Measurements from ENCODE around the gene CTNNBL1. TPM values are rescaled to one million over a fixed set of nuclear protein-coding genes. Genes with fewer than 3 reads are reported as not detected.

CTNNBL1 gene
- total RNA-seq, 1 experiment from 2014 or later, result 64.4 TPM

GRCh38 chr20:37920679-37921322 lies 227.0 kb downstream of the CTNNBL1 start:
- Mint-ChIP-seq H3K4me3 (no peak overlapping the region), H3K36me3 (no peaks in the 10 kb centered on the region), H3K4me1 (peaks cover 39% of the 10 kb centered on the region), H3K27ac (no peak overlapping the region), H3K27me3 (ENCODE audit: low read depth) (peaks cover 11% of the 10 kb centered on the region), H3K9me3 (no peaks in the 10 kb centered on the region)
- no peak for TF ChIP-seq ATF1 (CRISPR knock-in tag; IDR thresholded peaks at IDR 0.05)
- no peak for TF ChIP-seq ESRRA (CRISPR knock-in tag; IDR thresholded peaks at IDR 0.05; ENCODE audit: borderline replicate concordance)
- TF ChIP-seq, protein P1, sequence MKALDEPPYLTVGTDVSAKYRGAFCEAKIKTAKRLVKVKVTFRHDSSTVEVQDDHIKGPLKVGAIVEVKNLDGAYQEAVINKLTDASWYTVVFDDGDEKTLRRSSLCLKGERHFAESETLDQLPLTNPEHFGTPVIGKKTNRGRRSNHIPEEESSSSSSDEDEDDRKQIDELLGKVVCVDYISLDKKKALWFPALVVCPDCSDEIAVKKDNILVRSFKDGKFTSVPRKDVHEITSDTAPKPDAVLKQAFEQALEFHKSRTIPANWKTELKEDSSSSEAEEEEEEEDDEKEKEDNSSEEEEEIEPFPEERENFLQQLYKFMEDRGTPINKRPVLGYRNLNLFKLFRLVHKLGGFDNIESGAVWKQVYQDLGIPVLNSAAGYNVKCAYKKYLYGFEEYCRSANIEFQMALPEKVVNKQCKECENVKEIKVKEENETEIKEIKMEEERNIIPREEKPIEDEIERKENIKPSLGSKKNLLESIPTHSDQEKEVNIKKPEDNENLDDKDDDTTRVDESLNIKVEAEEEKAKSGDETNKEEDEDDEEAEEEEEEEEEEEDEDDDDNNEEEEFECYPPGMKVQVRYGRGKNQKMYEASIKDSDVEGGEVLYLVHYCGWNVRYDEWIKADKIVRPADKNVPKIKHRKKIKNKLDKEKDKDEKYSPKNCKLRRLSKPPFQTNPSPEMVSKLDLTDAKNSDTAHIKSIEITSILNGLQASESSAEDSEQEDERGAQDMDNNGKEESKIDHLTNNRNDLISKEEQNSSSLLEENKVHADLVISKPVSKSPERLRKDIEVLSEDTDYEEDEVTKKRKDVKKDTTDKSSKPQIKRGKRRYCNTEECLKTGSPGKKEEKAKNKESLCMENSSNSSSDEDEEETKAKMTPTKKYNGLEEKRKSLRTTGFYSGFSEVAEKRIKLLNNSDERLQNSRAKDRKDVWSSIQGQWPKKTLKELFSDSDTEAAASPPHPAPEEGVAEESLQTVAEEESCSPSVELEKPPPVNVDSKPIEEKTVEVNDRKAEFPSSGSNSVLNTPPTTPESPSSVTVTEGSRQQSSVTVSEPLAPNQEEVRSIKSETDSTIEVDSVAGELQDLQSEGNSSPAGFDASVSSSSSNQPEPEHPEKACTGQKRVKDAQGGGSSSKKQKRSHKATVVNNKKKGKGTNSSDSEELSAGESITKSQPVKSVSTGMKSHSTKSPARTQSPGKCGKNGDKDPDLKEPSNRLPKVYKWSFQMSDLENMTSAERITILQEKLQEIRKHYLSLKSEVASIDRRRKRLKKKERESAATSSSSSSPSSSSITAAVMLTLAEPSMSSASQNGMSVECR (CRISPR knock-in tag; IDR thresholded peaks at IDR 0.05; ENCODE audit: borderline replicate concordance), result no peak
- TF ChIP-seq TCF7 (CRISPR knock-in tag; IDR thresholded peaks at IDR 0.05; ENCODE audit: low read depth), result no peak
- TF ChIP-seq ZMAT4 (CRISPR knock-in tag; IDR thresholded peaks at IDR 0.05), result no peak
- TF ChIP-seq JUN (CRISPR knock-in tag; IDR thresholded peaks at IDR 0.05), result no peak
- no peak for TF ChIP-seq SOX15 (CRISPR knock-in tag; IDR thresholded peaks at IDR 0.05)
- TF ChIP-seq, protein P2, sequence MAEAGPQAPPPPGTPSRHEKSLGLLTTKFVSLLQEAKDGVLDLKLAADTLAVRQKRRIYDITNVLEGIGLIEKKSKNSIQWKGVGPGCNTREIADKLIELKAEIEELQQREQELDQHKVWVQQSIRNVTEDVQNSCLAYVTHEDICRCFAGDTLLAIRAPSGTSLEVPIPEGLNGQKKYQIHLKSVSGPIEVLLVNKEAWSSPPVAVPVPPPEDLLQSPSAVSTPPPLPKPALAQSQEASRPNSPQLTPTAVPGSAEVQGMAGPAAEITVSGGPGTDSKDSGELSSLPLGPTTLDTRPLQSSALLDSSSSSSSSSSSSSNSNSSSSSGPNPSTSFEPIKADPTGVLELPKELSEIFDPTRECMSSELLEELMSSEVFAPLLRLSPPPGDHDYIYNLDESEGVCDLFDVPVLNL (CRISPR knock-in tag; IDR thresholded peaks at IDR 0.05; ENCODE audit: borderline replicate concordance, low read depth), result no peak
- TF ChIP-seq, protein P3, sequence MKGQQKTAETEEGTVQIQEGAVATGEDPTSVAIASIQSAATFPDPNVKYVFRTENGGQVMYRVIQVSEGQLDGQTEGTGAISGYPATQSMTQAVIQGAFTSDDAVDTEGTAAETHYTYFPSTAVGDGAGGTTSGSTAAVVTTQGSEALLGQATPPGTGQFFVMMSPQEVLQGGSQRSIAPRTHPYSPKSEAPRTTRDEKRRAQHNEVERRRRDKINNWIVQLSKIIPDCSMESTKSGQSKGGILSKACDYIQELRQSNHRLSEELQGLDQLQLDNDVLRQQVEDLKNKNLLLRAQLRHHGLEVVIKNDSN (CRISPR knock-in tag; IDR thresholded peaks at IDR 0.05), result no peak
- TF ChIP-seq PRRX2 (CRISPR knock-in tag; IDR thresholded peaks at IDR 0.05), result no peak
- TF ChIP-seq STAT6 (CRISPR knock-in tag; conservative IDR thresholded peaks at IDR 0.05; ENCODE audit: low read depth), result no peak
- no peak for TF ChIP-seq IRF2 (CRISPR knock-in tag; IDR thresholded peaks at IDR 0.05; ENCODE audit: borderline replicate concordance, low read depth)
- no peak for TF ChIP-seq MYBL2 (CRISPR knock-in tag; IDR thresholded peaks at IDR 0.05)
- no peak for TF ChIP-seq ZNF219 (CRISPR knock-in tag; IDR thresholded peaks at IDR 0.05; ENCODE audit: borderline replicate concordance)
- TF ChIP-seq NR2C2 (CRISPR knock-in tag; IDR thresholded peaks at IDR 0.05), result no peak
- TF ChIP-seq, protein P4, sequence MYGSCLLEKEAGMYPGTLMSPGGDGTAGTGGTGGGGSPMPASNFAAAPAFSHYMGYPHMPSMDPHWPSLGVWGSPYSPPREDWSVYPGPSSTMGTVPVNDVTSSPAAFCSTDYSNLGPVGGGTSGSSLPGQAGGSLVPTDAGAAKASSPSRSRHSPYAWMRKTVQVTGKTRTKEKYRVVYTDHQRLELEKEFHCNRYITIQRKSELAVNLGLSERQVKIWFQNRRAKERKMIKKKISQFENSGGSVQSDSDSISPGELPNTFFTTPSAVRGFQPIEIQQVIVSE (CRISPR knock-in tag; IDR thresholded peaks at IDR 0.05; ENCODE audit: borderline replicate concordance), result no peak
- TF ChIP-seq NFYB (CRISPR knock-in tag; conservative IDR thresholded peaks at IDR 0.05; ENCODE audit: low read depth), result no peak
- TF ChIP-seq, protein P5, sequence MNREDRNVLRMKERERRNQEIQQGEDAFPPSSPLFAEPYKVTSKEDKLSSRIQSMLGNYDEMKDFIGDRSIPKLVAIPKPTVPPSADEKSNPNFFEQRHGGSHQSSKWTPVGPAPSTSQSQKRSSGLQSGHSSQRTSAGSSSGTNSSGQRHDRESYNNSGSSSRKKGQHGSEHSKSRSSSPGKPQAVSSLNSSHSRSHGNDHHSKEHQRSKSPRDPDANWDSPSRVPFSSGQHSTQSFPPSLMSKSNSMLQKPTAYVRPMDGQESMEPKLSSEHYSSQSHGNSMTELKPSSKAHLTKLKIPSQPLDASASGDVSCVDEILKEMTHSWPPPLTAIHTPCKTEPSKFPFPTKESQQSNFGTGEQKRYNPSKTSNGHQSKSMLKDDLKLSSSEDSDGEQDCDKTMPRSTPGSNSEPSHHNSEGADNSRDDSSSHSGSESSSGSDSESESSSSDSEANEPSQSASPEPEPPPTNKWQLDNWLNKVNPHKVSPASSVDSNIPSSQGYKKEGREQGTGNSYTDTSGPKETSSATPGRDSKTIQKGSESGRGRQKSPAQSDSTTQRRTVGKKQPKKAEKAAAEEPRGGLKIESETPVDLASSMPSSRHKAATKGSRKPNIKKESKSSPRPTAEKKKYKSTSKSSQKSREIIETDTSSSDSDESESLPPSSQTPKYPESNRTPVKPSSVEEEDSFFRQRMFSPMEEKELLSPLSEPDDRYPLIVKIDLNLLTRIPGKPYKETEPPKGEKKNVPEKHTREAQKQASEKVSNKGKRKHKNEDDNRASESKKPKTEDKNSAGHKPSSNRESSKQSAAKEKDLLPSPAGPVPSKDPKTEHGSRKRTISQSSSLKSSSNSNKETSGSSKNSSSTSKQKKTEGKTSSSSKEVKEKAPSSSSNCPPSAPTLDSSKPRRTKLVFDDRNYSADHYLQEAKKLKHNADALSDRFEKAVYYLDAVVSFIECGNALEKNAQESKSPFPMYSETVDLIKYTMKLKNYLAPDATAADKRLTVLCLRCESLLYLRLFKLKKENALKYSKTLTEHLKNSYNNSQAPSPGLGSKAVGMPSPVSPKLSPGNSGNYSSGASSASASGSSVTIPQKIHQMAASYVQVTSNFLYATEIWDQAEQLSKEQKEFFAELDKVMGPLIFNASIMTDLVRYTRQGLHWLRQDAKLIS (CRISPR knock-in tag; IDR thresholded peaks at IDR 0.05; ENCODE audit: borderline replicate concordance), result no peak
- ChIA-PET POLR2A (no interaction called here), CTCF (no interaction called here)
- DNase-seq (ENCODE audit: low spot score) (no peak), ATAC-seq (no peak)
